Natural killer cell (primary cell): ENCODE results near the gene HSPB3. TPM values are rescaled to one million over a fixed set of nuclear protein-coding genes. Genes with fewer than 3 reads are reported as not detected.

ENCODE experiments used
- ATAC-seq, 3 donors: fragments of 150-1000 bp in 2 of 3; fragments of 200-7000 bp in 1 of 3; cut with Tn5 transposase; 1 replicate in 1 of 3; 2 replicates in 2 of 3; pipeline ENCODE4 v1.10.0; 2021; ENCODE audit warnings: mild to moderate bottlenecking in 2 of 3, moderate library complexity in 2 of 3
- DNase-seq, 2 donors: peaks; one replicate each; pipeline versions ENCODE4 v3.0.0 to v3.0.0-alpha.2; 2013 to 2021; ENCODE audit warnings: mixed read lengths in 1 of 2
- H3K27ac ChIP-seq: one replicate; pipeline ENCODE4 v1.5.1; 2013; ENCODE audit warnings: mild to moderate bottlenecking, low read length
- H3K27me3 ChIP-seq: one replicate; pipeline ENCODE4 v1.6.1; 2013; ENCODE audit warnings: low read length; ENCODE audit not compliant: control insufficient read depth, insufficient read depth
- H3K36me3 ChIP-seq: one replicate; pipeline ENCODE4 v1.6.1; 2013; ENCODE audit warnings: low read length; ENCODE audit not compliant: control insufficient read depth, insufficient read depth
- H3K4me1 ChIP-seq: one replicate; pipeline ENCODE4 v1.6.1; 2013; ENCODE audit warnings: low read length; ENCODE audit not compliant: control insufficient read depth, insufficient read depth
- H3K4me3 ChIP-seq: one replicate; pipeline ENCODE4 v1.5.1; 2013; ENCODE audit warnings: low read length
- H3K9me3 ChIP-seq: one replicate; pipeline ENCODE4 v1.6.1; 2013; ENCODE audit warnings: low read length; ENCODE audit not compliant: control insufficient read depth, insufficient read depth
- H3K27ac Mint-ChIP-seq, 2 donors: one replicate each; pipeline ENCODE4 v1.8.0; 2022; ENCODE audit warnings: mild to moderate bottlenecking in 2 of 2, mixed read lengths in 2 of 2, moderate library complexity in 1 of 2
- H3K27me3 Mint-ChIP-seq, 2 donors: one replicate each; pipeline ENCODE4 v1.8.0; 2022; ENCODE audit warnings: low read depth in 2 of 2, mixed read lengths in 2 of 2
- H3K36me3 Mint-ChIP-seq: one replicate; pipeline ENCODE4 v1.8.0; 2022; ENCODE audit warnings: mixed read lengths
- H3K4me1 Mint-ChIP-seq, 2 donors: one replicate each; pipeline ENCODE4 v1.8.0; 2022; ENCODE audit warnings: mixed read lengths in 2 of 2
- H3K4me3 Mint-ChIP-seq: one replicate; pipeline ENCODE4 v1.8.0; 2022; ENCODE audit warnings: mild to moderate bottlenecking, moderate library complexity, mixed read lengths
- H3K9me3 Mint-ChIP-seq, 2 donors: one replicate each; pipeline ENCODE4 v1.8.0; 2022; ENCODE audit warnings: mixed read lengths in 2 of 2
- WGBS: methylation state at CpG from one replicate; pipeline ENCODE4 v1.1.7; 2013; ENCODE audit warnings: missing lambda C conversion rate; ENCODE audit not compliant: insufficient coverage; 5-methylcytosine and 5-hydroxymethylcytosine counted together
- intact Hi-C: fragments of 100-400 bp; cut with micrococcal nuclease; formaldehyde crosslinking; loops from one replicate; pipeline ENCODE4 v1.14.2; 2022
- total RNA-seq, 4 donors: library from RNA; stranded (reverse); fragments of 120-200 nt in 1 of 4; gene quantifications; one replicate each; pipeline versions ENCODE4 v1.2.3 to v1.2.4, GENCODE V29; 2013 to 2022
- TF ChIP-seq, protein P1 (sequence below): fragments of 200-600 bp; IDR thresholded peaks from one replicate; pipeline ENCODE4 v1.8.0; 2022; ENCODE audit warnings: antibody characterized with exemption

The HSPB3 gene
- total RNA-seq, 3 donors from 2014 or later (not counting 1 experiment from before 2014, with no cell fraction given): not detected

DNA sequence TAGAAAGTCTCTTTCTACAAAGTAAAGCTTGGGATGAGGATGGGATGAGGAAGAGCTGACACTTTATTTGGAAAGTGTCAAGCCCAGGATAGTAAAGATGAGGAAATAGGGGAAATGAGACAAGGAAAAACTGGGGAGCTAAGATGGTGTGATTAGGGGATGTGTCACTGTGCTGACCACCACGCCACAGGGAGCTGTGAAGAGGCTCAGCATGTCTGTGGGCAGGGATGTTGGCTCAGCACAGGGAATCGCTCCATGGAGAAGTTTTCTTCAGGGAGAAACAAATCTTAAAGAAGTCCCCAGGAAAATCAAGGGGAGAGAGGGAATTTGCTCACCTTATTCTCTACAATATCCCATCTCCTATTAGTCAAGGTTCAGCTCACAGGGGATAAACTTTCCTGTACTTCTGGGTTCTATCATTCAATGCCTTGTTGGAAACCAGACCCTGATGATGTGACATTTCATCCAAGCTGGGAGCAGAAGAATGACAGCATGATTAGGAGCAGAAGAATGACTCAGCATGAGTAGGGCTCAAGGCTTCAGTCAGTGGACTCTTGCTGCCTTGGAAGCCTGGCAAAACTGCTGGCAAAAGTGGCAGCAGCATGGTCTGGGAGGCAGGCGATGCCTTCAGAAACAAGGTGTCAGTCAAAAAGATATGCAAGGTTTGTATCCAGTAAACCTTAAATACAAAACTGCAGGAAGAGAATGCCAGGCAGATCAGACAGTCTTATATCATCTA lies 4.9 kb downstream of the HSPB3 start:
- DNase-seq (no peak), ATAC-seq (no peak)
- Mint-ChIP-seq H3K36me3 (no peaks in the 10 kb centered on the region), H3K4me1 (no peaks in the 10 kb centered on the region), H3K27me3 (peaks cover 13 to 44% of the 10 kb centered on the region in 2 donors), H3K27ac (no peak overlapping the region), H3K4me3 (no peak overlapping the region), H3K9me3 (peaks cover 0 to 3% of the 10 kb centered on the region in 2 donors)
- H3K27me3 ChIP-seq: no peaks in the 10 kb centered on the region
- intact Hi-C loops: no loop called here
- no peaks in the 10 kb centered on the region for H3K36me3 ChIP-seq
- no peaks in the 10 kb centered on the region for H3K9me3 ChIP-seq
- TF ChIP-seq, protein P1, sequence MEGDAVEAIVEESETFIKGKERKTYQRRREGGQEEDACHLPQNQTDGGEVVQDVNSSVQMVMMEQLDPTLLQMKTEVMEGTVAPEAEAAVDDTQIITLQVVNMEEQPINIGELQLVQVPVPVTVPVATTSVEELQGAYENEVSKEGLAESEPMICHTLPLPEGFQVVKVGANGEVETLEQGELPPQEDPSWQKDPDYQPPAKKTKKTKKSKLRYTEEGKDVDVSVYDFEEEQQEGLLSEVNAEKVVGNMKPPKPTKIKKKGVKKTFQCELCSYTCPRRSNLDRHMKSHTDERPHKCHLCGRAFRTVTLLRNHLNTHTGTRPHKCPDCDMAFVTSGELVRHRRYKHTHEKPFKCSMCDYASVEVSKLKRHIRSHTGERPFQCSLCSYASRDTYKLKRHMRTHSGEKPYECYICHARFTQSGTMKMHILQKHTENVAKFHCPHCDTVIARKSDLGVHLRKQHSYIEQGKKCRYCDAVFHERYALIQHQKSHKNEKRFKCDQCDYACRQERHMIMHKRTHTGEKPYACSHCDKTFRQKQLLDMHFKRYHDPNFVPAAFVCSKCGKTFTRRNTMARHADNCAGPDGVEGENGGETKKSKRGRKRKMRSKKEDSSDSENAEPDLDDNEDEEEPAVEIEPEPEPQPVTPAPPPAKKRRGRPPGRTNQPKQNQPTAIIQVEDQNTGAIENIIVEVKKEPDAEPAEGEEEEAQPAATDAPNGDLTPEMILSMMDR: no peak
- no peak overlapping the region for H3K27ac ChIP-seq
- no peaks in the 10 kb centered on the region for H3K4me1 ChIP-seq
- WGBS: 88% methylated on average over 3 of the region's 3 CpGs
- H3K4me3 ChIP-seq: no peak overlapping the region

DNA sequence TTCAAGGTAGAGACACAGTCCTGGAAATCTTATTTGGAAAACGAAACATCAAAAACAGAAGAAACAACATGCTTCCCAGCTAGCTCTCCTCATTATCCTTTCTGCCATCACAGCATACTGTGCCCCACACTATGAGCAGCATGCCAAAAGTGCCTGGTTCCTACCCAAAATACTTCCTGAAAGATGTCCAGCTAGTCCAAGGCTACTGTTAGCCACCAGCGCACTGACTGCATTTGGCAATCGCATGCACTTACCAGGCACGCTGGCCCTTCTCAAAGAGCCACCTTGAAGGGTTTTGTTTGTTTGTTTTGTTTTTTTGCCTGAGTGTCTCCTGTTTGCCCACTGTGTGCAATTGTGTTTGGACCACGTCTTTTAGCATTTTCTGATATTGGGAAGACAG lies 6.8 kb downstream of the HSPB3 start:
- H3K4me3 Mint-ChIP-seq: no peak overlapping the region
- DNase-seq (no peak), ATAC-seq (no peak)
- H3K4me1 Mint-ChIP-seq: no peaks in the 10 kb centered on the region
- Histone ChIP-seq H3K27me3 (no peaks in the 10 kb centered on the region), H3K9me3 (no peaks in the 10 kb centered on the region), H3K27ac (no peak overlapping the region), H3K4me3 (no peak overlapping the region), H3K36me3 (no peaks in the 10 kb centered on the region), H3K4me1 (no peaks in the 10 kb centered on the region)
- TF ChIP-seq, protein P1: no peak
- H3K27ac Mint-ChIP-seq: no peak overlapping the region
- H3K27me3 Mint-ChIP-seq: peaks cover 8 to 44% of the 10 kb centered on the region in 2 donors
- peaks cover 0 to 3% of the 10 kb centered on the region in 2 donors for H3K9me3 Mint-ChIP-seq
- intact Hi-C loops: no loop called here
- WGBS: 72% methylated on average over 5 of the region's 5 CpGs
- H3K36me3 Mint-ChIP-seq: peaks cover 5% of the 10 kb centered on the region

DNA sequence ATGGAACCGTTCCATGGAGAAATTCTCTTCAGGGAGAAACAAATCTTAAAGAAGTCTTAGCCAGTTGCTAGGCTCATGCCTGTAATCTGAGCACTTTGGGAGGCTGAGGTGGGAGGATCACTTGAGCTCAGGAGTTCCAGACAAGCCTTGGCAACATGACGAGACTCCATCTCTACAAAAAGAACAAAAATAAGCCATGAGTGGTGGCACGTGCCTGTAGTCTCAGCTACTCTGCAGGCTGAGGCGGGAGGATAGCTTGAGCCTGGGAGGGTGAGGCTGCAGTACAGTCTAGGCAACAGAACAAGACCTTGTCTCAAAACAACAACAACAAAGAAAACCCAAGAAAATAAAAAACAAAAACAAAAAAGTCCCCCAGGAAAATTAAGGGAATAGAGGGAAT lies 8.2 kb downstream of the HSPB3 start:
- Histone ChIP-seq H3K36me3 (no peaks in the 10 kb centered on the region), H3K4me3 (no peak overlapping the region), H3K9me3 (no peaks in the 10 kb centered on the region), H3K27me3 (no peaks in the 10 kb centered on the region), H3K27ac (no peak overlapping the region), H3K4me1 (no peaks in the 10 kb centered on the region)
- H3K4me1 Mint-ChIP-seq: no peaks in the 10 kb centered on the region
- H3K4me3 Mint-ChIP-seq: no peak overlapping the region
- 87% methylated on average over 2 of the region's 4 CpGs for WGBS
- TF ChIP-seq, protein P1: no peak
- H3K27me3 Mint-ChIP-seq: peaks cover 5 to 39% of the 10 kb centered on the region in 2 donors
- DNase-seq (no peak), ATAC-seq (no peak)
- H3K36me3 Mint-ChIP-seq: peaks cover 5% of the 10 kb centered on the region
- peaks cover 0 to 3% of the 10 kb centered on the region in 2 donors for H3K9me3 Mint-ChIP-seq
- intact Hi-C loops: no loop called here
- no peak overlapping the region for H3K27ac Mint-ChIP-seq

DNA sequence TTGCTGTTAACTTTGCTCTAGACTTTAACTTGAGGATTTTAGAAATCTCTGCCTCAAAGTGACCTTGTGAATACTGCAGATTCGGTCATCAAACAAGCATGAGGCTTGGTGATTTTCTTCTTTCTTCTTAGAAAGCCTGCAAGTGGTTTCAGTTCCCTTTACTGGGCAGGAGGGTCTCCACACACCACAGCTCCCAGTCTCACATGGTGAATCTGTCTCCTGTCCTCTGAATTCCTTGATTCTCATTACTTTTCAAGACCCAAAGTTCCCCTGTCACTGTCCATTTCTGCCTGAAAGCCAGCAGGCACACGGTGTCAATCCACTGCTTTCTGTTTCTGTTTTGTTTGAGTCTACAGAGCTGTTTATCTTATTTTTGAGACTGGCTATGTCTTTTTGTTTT lies 14.1 kb downstream of the HSPB3 start:
- Histone ChIP-seq H3K9me3 (no peaks in the 10 kb centered on the region), H3K4me3 (no peak overlapping the region), H3K4me1 (no peaks in the 10 kb centered on the region), H3K27me3 (no peaks in the 10 kb centered on the region), H3K36me3 (no peaks in the 10 kb centered on the region), H3K27ac (no peak overlapping the region)
- Mint-ChIP-seq H3K9me3 (no peaks in the 10 kb centered on the region), H3K27me3 (peaks cover 0 to 9% of the 10 kb centered on the region in 2 donors), H3K4me3 (no peak overlapping the region), H3K36me3 (peaks cover 5% of the 10 kb centered on the region), H3K27ac (peak overlapping the region in 1 of 2 donors; percentile 46), H3K4me1 (peaks cover 10 to 12% of the 10 kb centered on the region in 2 donors)
- DNase-seq (no peak), ATAC-seq (peak in 1 of 3 donors; percentile 46)
- TF ChIP-seq, protein P1: no peak
- intact Hi-C loops: no loop called here
- WGBS: 29% methylated on average over 2 of the region's 2 CpGs
